C4-2B (cell line): ENCODE results near the gene CILP2.

Experiments used
- H3K27ac ChIP-seq: fragments of 450-650 bp; 2 replicates; pipeline ENCODE4 v1.5.1; 2017
- ZFX ChIP-seq: fragments of 450-650 bp; IDR thresholded peaks from 2 replicates; pipeline ENCODE4 v1.6.1; 2017
- TF ChIP-seq, protein P1 (sequence below): fragments of 450-650 bp; conservative IDR thresholded peaks from 2 replicates; pipeline ENCODE4 v1.5.1; 2017; ENCODE audit warnings: mild to moderate bottlenecking

CILP2 gene

DNA sequence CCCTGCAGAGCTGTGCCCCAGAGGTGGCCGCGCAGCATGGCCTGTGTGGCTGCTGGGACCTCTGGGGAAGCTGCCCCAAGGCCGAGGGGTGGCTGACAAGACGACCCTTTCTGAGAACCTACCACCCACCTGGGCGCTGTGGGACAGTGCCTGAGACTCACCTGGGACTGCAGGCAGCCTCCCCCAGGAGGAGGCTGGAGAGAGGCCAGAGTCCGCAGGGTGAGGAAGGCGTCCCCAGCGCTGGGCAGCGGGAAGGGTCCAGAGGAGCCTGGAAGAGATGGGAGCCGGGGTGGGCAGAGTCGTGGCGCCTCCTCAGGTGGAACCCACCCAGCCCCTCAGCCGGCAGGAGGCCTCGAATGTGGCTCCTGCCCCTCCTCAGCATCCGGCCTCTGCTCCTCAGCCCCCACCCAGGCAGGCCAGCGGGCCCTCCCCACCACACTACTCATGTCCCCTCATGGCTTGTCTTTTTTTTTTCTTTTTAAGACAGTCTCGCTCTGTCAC is 25.3 kb downstream of the CILP2 start:
- no peak for TF ChIP-seq ZFX
- TF ChIP-seq, protein P1, sequence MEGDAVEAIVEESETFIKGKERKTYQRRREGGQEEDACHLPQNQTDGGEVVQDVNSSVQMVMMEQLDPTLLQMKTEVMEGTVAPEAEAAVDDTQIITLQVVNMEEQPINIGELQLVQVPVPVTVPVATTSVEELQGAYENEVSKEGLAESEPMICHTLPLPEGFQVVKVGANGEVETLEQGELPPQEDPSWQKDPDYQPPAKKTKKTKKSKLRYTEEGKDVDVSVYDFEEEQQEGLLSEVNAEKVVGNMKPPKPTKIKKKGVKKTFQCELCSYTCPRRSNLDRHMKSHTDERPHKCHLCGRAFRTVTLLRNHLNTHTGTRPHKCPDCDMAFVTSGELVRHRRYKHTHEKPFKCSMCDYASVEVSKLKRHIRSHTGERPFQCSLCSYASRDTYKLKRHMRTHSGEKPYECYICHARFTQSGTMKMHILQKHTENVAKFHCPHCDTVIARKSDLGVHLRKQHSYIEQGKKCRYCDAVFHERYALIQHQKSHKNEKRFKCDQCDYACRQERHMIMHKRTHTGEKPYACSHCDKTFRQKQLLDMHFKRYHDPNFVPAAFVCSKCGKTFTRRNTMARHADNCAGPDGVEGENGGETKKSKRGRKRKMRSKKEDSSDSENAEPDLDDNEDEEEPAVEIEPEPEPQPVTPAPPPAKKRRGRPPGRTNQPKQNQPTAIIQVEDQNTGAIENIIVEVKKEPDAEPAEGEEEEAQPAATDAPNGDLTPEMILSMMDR, result no peak
- H3K27ac ChIP-seq, result no peak overlapping the region

DNA sequence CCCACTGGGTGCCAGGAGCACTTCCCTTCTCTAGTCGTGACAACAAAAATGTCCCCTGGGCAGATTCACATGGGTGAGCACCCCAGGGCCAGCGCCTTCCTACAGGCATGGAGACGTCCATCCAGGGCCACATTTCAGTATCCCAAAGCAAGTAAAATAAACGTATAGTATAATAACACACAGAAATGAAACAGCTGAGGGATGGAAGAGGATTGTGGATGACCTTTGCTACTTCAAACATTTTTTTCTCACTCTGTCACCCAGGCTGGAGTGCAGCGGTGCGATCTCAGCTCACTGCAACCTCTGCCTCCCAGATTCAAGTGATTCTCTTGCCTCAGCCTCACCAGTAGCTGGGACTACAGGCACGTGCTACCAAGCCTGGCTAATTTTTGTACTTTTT is 28.2 kb downstream of the CILP2 start:
- no peak overlapping the region for H3K27ac ChIP-seq
- TF ChIP-seq, protein P1, result no peak
- TF ChIP-seq ZFX, result no peak

DNA sequence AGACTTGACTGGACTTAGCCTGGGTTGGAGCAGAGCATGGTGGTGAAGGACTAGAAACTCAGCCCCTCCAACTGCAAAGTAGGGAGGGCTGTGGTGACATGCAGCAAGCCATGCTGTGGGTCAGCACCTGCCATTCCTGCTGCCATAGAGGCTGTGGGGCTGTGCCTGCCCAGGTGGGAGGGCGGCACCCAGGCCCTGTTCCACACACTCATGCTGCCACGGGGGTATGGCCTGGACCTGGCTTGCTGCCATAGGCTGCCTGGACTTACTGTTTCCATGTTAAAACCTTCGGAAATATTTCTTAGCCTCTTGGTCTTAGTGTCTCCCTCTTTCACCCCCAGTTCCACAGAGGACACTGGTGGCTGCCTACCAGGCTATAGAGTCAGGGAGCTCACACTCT is 29.3 kb downstream of the CILP2 start:
- TF ChIP-seq ZFX, result no peak
- TF ChIP-seq, protein P1, result no peak
- no peak overlapping the region for H3K27ac ChIP-seq

DNA sequence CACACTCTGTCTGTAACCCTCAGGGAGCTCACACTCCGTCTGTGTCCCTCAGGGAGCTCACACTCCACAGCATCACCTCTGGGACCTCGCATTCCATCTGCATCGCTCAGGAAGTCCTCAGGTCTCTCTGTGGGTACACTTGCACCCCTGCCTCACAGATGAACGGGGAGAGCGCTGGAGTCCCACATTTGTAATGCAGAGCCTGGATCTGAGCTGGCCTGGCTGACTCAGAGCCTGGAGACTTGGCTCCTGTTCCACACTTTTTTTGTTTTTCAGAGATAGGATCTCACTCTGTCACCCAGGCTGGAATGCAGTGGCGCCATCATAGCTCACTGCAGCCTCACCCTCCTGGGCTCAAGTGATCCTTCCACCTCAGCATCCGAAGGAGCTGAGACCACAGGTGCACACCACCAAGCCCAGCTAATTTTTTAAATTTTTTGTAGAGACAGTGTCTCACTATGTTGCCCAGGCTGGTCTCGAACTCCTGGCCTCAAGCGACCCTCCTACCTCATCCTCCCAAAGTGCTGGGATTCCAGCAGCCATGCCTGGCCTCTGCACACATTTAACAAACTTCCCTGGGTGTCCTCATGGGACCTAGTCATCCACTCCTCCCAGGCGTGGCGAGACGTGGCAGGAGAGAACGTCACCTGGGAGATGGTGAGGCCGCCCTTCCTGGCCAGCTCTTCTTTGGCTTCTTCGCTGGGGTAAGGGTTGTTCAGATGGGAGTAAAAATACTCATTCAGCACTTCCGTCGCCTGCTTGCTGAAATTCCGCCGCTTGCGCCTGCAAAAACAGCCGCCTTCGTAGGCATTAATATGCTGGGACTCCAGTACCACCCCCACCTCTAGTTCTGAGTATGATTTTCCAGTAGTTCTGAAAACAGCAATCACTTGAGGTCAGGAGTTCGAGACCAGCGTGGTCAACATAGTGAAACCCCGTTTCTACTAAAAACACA is 31.0 kb downstream of the CILP2 start:
- no peak overlapping the region for H3K27ac ChIP-seq
- TF ChIP-seq, protein P1, result no peak
- no peak for TF ChIP-seq ZFX

DNA sequence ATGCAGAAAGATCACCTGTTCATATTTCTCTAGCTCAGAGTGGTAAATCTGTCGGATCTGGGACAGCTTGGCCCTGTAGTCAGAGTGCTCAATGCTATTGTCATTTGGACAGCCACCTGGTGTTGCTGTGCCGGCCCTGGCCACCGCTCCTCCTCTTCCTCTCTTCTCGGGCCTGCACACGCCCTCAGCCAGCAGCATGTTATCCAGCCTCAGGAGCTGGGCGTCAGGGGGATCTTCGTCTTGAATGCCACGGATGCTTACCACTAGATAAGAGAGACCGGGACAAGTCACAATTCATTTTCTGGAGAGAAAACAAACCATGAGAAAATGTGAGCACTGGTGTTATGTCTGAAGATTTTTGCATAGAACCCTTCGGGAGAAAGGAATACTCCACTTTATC is 32.5 kb downstream of the CILP2 start:
- TF ChIP-seq, protein P1, result no peak
- no peak for TF ChIP-seq ZFX
- H3K27ac ChIP-seq, result no peak overlapping the region

DNA sequence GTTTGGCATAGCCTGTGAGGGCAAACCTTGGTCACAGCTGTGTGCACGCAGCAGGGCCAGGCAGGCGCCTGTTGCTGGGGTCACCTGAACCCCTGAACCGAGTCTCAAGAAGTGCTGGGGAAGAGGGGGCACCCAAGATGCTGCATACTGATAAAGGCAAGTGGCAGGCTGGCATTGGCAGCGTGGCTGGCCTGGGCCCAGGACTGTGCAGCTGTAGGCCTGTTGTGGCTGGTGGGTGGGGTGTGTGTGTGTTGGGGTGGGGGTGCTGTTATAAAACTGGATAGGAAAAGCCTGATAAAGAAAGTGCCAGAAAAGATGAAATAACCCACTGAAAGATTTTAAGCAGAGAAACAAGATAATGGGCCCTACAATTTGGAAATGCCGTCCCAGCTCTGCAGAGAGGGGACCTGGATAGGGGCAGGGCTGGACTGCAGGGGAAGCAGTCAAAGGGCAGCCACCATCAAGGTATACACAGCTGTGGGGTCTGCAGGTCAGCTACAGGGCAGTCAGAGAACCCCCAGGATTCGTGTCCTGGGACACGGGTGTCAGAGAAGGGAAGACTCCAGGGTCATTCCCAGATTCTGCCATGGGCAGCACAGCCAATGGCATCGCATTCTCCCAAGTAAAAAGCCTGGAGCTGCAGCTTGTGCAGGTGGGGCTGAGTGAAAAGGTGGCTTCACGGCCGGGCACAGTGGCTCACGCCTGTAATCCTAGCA is 33.2 kb downstream of the CILP2 start:
- no peak for TF ChIP-seq ZFX
- TF ChIP-seq, protein P1, result no peak
- no peak overlapping the region for H3K27ac ChIP-seq

DNA sequence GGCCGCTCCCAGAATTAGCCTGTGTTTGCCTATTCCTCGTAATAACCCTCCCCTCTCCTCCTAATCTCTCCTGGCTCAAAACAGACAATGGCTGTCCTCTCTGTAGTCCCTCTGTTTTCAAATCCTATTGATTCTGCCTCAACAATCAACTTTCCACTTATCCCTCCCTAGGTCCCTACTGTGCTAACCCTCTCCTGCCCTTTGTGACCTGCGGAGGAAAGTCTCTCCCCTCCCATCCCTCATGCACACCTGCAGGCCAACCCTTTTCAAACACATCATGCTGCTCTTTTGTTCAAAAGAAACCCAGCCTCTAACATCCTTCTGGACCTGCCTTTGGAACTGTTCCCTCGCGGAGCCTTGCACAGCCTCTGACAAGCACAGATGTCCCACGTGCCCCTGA is 37.3 kb downstream of the CILP2 start:
- TF ChIP-seq, protein P1, result no peak
- TF ChIP-seq ZFX, result no peak
- H3K27ac ChIP-seq, result no peak overlapping the region
